Ovary (tissue), 9 donors: Measurements from ENCODE around the gene TRIM66. TPM values are rescaled to one million over a fixed set of nuclear protein-coding genes. Genes with fewer than 3 reads are reported as not detected.

ENCODE experiments used
- DNase-seq, 5 donors: peaks; one replicate each; pipeline ENCODE4 v3.0.0-alpha.2; 2019 to 2020
- H3K27ac ChIP-seq, 2 donors: fragments of 200-600 bp; one replicate each; pipeline versions ENCODE4 v1.5.1 to v1.8.0; 2019 to 2022
- H3K27me3 ChIP-seq: fragments of 200-600 bp; one replicate; pipeline ENCODE4 v1.8.0; 2022
- H3K36me3 ChIP-seq: fragments of 200-600 bp; sonication (generic); one replicate; pipeline ENCODE4 v1.5.1; 2019
- H3K4me1 ChIP-seq: one replicate; pipeline ENCODE4 v1.8.1; 2013; ENCODE audit warnings: mild to moderate bottlenecking, moderate library complexity; ENCODE audit not compliant: insufficient read depth
- H3K4me3 ChIP-seq: fragments of 200-600 bp; sonication (generic); one replicate; pipeline ENCODE4 v1.5.1; 2017
- H3K9me3 ChIP-seq, 2 donors: fragments of 200-600 bp in 1 of 2; sonication (generic) in 1 of 2; one replicate each; pipeline versions ENCODE4 v1.5.1 to v1.8.1; 2013 to 2019; ENCODE audit warnings: mild to moderate bottlenecking in 1 of 2, moderate library complexity in 1 of 2
- EP300 ChIP-seq: sonication (generic); formaldehyde crosslinking; IDR thresholded peaks from one replicate; pipeline ENCODE4 v1.6.1; 2017; ENCODE audit warnings: antibody characterized with exemption
- POLR2A ChIP-seq: fragments of 450-650 bp; IDR thresholded peaks from one replicate; pipeline ENCODE4 v1.6.1; 2017; ENCODE audit warnings: antibody characterized with exemption, mild to moderate bottlenecking, moderate library complexity
- WGBS, 3 donors: extraction: QIAGEN DNeasy Blood & Tissue Kit in 1 of 3; methylation state at CpG; one replicate each; pipeline versions ENCODE4 v1.1.5 to v1.1.7; 2013 to 2017; 5-methylcytosine and 5-hydroxymethylcytosine counted together
- intact Hi-C, 4 donors: fragments of 100-400 bp; cut with DNase I; formaldehyde crosslinking; loops; one replicate each; pipeline versions ENCODE4 v1.11.0 to v1.15.1; 2022 to 2023
- polyA plus RNA-seq, 2 donors: library from polyadenylated mRNA; stranded (reverse); fragments of 200-250 nt in 1 of 2; fragments of 350-450 nt in 1 of 2; fragmentation: Illumina TruSeq in 1 of 2; extraction: RNeasy Lipid Tissue Mini Kit (QIAGEN cat#74804) in 1 of 2; gene quantifications; one replicate each; pipeline ENCODE4 v1.2.3, GENCODE V29; 2013 to 2014
- total RNA-seq, 7 donors: library from RNA; depleted of rRNA in 2 of 7; stranded (reverse); fragments of >200 nt in 2 of 7; fragmentation: NEBNext Ultra II Directional in 3 of 7; extraction: Animal tissue kit (Norgen Biotek cat#: 25700) in 3 of 7; gene quantifications; one replicate each; pipeline versions ENCODE4 v1.1.0 to v1.2.4, GENCODE V29; 2016 to 2023
- TF ChIP-seq, protein P1 (sequence below), 3 donors: fragments of 450-650 bp in 2 of 3; fragments of 200-600 bp in 1 of 3; IDR thresholded peaks; one replicate each; pipeline versions ENCODE4 v1.5.1 to v1.8.0; 2016 to 2022; ENCODE audit warnings: antibody characterized with exemption in 3 of 3, mild to moderate bottlenecking in 1 of 3
- donor health status: DM: no; HTN: no; CAD: no; lungs with moderate emphysema.
- donor health status: DM: no; HTN: no; CAD: no.
- donor health status: Bipolar disorder and iron deficiency.
- donor health status: DM: yes; HTN: yes; CAD: no.
- donor health status: DM: no; HTN: no; CAD: no.
- donor health status: DM: yes; HTN: yes; CAD: no.

Gene TRIM66
- total and polyA plus RNA-seq, 9 donors = 2.3 to 15.4 (median 4.9) TPM

DNA sequence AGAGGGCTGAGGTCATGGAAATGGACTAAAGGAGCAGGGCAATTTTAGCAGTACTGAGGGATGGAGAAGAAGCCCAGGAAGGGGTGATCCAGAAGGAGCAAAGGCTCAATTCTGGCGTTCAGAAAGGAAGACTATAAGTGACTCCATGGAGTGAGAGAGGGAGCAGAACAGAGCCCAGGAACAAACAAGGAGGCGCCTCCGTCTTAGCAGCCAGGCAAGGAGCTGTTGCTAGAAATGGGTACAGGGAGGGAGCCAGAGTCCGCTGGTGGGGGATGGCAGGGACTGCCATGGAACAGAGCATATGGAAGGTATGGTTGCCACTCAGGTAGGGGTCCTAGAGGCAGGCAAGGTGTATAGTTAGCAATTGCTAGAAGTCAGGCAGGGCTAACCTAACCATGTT is 68.0 kb downstream of the TRIM66 start:
- Histone ChIP-seq H3K4me3 (no peak overlapping the region), H3K36me3 (no peaks in the 10 kb centered on the region), H3K27me3 (no peaks in the 10 kb centered on the region), H3K27ac (no peak overlapping the region), H3K9me3 (no peaks in the 10 kb centered on the region), H3K4me1 (no peaks in the 10 kb centered on the region)
- intact Hi-C loops = no loop called here
- DNase-seq = no peak
- no peak for TF ChIP-seq EP300
- TF ChIP-seq, protein P1, sequence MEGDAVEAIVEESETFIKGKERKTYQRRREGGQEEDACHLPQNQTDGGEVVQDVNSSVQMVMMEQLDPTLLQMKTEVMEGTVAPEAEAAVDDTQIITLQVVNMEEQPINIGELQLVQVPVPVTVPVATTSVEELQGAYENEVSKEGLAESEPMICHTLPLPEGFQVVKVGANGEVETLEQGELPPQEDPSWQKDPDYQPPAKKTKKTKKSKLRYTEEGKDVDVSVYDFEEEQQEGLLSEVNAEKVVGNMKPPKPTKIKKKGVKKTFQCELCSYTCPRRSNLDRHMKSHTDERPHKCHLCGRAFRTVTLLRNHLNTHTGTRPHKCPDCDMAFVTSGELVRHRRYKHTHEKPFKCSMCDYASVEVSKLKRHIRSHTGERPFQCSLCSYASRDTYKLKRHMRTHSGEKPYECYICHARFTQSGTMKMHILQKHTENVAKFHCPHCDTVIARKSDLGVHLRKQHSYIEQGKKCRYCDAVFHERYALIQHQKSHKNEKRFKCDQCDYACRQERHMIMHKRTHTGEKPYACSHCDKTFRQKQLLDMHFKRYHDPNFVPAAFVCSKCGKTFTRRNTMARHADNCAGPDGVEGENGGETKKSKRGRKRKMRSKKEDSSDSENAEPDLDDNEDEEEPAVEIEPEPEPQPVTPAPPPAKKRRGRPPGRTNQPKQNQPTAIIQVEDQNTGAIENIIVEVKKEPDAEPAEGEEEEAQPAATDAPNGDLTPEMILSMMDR (IDR thresholded peaks at IDR 0.05) = no peak
- TF ChIP-seq POLR2A = no peak
- 90 to 93% (median 92%) methylated on average over 4 of the region's 4 CpGs for WGBS, 3 donors

DNA sequence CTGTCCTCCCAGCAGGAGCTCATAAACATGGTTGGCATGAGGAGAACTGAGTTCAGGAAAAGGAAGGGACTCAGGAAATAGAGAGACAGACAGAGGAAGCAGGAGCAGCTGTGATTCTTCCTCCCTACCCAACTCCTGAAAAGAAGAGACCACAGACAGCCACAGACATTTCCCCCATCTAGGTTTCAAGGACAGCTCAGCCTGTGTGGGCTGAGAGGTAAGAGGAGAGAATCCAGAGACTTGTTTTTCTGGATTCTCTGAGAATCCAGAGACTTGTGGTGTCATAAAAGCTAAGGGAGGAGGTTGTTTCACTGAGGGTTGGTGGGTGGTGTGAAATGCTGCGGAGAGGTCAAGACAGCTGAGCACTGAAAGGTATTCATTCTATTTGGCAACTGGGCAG is 69.4 kb downstream of the TRIM66 start:
- intact Hi-C loops = no loop called here
- no peaks in the 10 kb centered on the region for H3K36me3 ChIP-seq
- H3K9me3 ChIP-seq = no peaks in the 10 kb centered on the region
- H3K4me3 ChIP-seq = no peak overlapping the region
- DNase-seq = no peak
- TF ChIP-seq, protein P1 (IDR thresholded peaks at IDR 0.05) = no peak
- TF ChIP-seq POLR2A = no peak
- TF ChIP-seq EP300 = no peak
- 21 to 34% (median 27%) methylated on average over 1 of the region's 1 CpG for WGBS, 3 donors
- no peaks in the 10 kb centered on the region for H3K27me3 ChIP-seq
- no peaks in the 10 kb centered on the region for H3K4me1 ChIP-seq
- no peak overlapping the region for H3K27ac ChIP-seq

DNA sequence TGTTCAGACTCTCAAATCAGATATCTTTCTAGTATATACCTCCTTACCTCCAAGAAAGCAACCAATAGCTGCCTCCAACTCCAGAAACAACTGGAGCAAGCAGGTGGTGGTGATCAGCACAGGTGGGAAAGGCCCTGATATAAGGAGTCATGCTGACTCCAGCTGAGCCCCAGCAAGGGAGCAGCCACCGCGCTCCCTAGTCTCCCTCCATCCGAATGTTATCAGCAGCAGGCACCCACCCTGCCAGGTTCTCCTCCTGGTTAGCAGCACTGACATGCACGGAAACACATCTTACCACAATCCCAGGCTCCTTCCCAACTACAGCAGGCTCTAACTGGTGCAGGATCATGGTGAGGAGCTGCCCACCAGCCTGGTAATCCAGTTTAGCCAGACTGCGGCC is 69.9 kb downstream of the TRIM66 start:
- H3K4me3 ChIP-seq = no peak overlapping the region
- H3K4me1 ChIP-seq = no peaks in the 10 kb centered on the region
- intact Hi-C loops = no loop called here
- H3K27me3 ChIP-seq = no peaks in the 10 kb centered on the region
- TF ChIP-seq EP300 (no peak), POLR2A (no peak)
- TF ChIP-seq, protein P1 (IDR thresholded peaks at IDR 0.05) = no peak
- no peaks in the 10 kb centered on the region for H3K9me3 ChIP-seq
- H3K27ac ChIP-seq = no peak overlapping the region
- DNase-seq = no peak
- no peaks in the 10 kb centered on the region for H3K36me3 ChIP-seq
- WGBS, 3 donors = 69 to 85% (median 81%) methylated on average over 5 of the region's 5 CpGs

DNA sequence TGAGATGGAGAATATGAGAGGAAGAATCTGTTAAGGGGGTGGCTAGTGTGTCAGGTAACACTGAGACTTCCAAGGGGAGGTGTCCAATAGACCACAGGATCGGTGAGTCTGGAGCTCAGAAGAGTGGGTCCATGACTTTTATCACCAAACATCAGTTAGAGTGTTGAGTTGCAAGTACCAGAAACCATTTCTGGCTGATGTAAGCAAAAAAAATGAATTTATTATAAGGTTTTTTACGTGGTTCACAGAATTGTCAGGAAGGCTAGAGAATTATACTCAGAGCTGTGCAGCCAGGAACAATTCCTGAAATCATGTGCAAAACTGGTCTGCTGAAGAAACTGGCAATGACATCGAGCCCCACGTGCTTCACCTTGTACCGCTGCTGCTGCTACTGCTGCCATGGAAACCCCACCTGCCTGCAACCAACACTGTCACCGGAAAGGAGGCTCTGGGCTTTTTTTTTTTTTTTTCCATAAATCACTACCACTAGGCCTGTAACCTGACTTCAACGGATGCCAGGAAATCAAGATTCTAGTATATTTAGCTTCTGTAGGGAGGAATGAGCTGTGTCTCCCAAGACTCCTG is 71.8 kb downstream of the TRIM66 start:
- 47 to 73% (median 73%) methylated on average over 7 of the region's 7 CpGs for WGBS, 3 donors
- Histone ChIP-seq H3K27ac (no peak overlapping the region), H3K36me3 (no peaks in the 10 kb centered on the region), H3K9me3 (no peaks in the 10 kb centered on the region), H3K27me3 (no peaks in the 10 kb centered on the region), H3K4me3 (no peak overlapping the region), H3K4me1 (no peaks in the 10 kb centered on the region)
- TF ChIP-seq EP300 (no peak), POLR2A (no peak)
- TF ChIP-seq, protein P1 (IDR thresholded peaks at IDR 0.05) = no peak
- no peak for DNase-seq
- intact Hi-C loops = no loop called here
